C4-2B (cell line): ENCODE results near the gene SOCS6.

Experiments
- H3K27ac ChIP-seq: fragments of 450-650 bp; 2 replicates; pipeline ENCODE4 v1.5.1; 2017
- ZFX ChIP-seq: fragments of 450-650 bp; IDR thresholded peaks from 2 replicates; pipeline ENCODE4 v1.6.1; 2017
- TF ChIP-seq, protein P1 (sequence below): fragments of 450-650 bp; conservative IDR thresholded peaks from 2 replicates; pipeline ENCODE4 v1.5.1; 2017; ENCODE audit warnings: mild to moderate bottlenecking

The SOCS6 gene

DNA sequence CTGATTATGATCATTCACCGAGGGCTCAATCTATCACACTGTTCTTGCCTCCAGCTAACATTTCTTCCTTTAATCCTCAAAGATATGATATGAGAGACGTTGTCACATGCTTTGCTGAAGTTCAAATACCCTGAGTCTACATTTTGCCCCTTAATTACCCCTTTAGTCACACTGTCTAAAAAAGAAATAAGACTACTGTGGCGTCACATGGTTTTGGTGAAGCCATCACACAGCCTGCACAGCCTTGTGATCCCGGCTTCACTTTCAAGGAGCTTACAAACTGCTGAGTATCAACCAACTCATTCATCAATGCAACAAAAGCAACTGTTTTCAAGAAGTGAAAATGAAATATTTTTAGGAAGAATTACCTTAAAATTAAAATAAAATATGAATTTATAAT, 31.9 kb upstream of the SOCS6 start:
- H3K27ac ChIP-seq = no peak overlapping the region
- TF ChIP-seq ZFX = no peak
- TF ChIP-seq, protein P1, sequence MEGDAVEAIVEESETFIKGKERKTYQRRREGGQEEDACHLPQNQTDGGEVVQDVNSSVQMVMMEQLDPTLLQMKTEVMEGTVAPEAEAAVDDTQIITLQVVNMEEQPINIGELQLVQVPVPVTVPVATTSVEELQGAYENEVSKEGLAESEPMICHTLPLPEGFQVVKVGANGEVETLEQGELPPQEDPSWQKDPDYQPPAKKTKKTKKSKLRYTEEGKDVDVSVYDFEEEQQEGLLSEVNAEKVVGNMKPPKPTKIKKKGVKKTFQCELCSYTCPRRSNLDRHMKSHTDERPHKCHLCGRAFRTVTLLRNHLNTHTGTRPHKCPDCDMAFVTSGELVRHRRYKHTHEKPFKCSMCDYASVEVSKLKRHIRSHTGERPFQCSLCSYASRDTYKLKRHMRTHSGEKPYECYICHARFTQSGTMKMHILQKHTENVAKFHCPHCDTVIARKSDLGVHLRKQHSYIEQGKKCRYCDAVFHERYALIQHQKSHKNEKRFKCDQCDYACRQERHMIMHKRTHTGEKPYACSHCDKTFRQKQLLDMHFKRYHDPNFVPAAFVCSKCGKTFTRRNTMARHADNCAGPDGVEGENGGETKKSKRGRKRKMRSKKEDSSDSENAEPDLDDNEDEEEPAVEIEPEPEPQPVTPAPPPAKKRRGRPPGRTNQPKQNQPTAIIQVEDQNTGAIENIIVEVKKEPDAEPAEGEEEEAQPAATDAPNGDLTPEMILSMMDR = no peak

DNA sequence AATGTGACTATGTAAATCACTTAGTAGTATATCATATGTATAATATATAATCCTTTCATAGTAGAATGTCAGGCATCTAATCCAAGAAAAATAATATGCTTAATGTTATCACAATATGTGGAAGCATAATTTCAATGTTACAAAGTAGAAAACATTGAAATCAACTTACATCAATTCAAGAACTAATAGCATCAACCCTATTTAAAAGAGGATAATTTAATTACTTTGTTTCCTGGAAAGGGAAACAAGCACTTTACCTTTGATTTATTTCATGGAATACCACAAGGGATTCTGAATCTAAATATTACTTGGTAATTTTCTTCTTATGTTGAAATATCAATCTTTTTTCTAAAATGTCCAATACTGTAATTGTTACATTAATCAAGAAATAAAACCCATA, 30.6 kb upstream of the SOCS6 start:
- no peak overlapping the region for H3K27ac ChIP-seq
- TF ChIP-seq, protein P1 = no peak
- TF ChIP-seq ZFX = no peak

DNA sequence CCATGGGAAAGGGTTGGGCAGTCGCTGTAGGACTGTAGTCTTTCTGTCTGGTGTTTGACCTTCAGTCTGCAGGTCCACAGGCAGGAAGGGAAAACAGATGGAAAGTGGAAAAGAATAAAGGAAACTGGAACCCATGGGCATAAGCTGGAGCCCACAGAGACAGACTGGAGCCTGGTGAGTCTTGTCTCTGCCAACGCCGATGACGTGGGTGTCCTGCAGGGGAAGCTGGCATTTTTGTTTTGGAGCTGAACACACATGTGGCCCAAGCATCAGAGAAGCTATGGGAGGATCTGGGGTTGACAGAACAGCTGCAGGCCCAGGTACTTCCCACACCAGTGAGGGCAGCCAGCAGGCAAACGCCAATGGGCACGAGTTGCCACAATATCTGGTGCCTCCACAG, 28.2 kb upstream of the SOCS6 start:
- TF ChIP-seq, protein P1 = no peak
- TF ChIP-seq ZFX = no peak
- H3K27ac ChIP-seq = no peak overlapping the region

DNA sequence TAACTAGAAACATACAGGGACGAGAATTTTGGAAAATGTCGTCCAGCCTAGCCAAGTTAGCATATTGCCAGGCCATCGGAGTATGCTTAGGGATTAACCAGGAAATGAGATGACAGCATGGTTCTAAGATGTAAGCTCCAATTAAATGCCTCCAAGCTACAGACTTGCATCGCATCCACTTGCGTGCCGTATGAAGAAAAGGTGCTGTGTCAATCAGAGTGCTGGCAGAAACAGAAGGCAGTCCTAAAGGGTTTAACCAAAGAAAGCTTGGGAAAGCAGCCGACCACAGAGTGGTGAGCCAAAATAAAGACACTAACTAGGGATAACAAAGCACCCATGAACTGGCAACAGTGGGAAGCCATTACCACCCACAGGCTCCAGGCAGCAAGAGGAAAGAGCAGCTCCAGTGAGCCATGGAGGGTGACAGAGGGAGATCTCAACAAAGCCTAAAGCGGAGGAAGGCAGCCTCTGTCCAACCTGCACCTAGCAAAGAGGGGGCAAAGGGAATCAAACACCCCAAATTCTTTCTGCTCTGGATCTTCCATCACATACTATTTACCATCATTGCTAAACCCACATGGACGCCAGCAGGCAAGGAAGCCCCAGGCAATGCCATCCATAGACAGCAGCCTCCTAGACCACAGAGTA, 27.6 kb upstream of the SOCS6 start:
- TF ChIP-seq ZFX = no peak
- TF ChIP-seq, protein P1 = no peak
- no peak overlapping the region for H3K27ac ChIP-seq

DNA sequence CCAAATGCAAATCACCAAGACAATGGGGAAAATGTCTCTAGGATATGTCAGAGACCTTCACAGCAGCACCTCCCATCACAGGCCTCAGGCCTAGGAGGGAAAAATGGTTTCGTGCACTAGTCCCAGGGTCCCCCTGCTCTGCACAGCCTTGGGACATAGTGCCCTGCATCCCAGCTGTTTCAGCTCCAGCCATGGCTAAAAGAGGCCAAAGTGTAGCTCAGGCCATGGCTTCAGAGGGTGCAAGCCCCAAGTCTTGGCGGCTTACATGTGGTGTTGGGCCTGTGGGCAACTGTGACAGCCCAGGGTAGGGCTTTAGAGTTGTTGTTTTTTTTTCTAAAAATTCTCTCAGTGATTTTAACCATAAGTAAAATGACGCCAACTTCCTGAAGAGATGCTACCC, 25.5 kb upstream of the SOCS6 start:
- TF ChIP-seq, protein P1 = no peak
- no peak for TF ChIP-seq ZFX
- H3K27ac ChIP-seq = no peak overlapping the region

DNA sequence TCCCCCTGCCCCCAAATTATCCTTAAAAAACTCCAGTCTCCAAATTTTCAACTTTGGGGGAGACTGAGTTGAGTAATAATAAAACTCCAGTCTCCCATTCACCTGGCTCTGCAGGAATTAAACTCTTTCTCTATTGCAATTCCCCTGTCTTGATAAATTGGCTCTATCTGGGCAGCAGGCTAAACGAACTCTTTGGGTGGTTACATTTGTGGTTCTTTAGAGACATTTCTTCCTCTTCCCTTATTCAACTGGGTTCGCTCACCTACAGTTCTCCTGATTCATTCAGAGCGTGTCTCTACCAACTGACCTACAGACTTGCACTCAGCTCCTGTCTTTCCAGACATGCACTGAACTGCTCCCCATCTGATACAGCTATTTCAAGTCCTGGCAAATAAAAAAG, 17.1 kb upstream of the SOCS6 start:
- TF ChIP-seq ZFX = no peak
- TF ChIP-seq, protein P1 = no peak
- H3K27ac ChIP-seq = no peak overlapping the region

DNA sequence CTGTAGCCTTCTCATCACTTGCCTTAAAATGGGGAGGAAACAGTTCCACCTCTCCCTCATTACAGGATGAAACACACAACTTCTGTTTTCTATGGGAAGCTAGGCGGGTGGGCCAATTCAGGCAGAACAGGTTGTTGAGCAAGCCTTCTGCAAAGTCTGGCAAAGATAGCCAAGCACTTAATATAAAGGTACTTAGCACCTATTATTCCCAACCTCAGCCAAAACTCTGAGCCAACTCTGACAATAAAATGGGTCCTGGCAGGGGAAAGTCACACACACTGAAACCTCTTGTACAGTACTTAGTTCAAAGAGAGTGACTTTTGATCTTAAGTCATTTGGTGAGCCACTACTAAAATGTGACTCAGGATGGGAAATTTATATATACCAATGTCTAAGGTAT, 15.8 kb upstream of the SOCS6 start:
- TF ChIP-seq, protein P1 = no peak
- TF ChIP-seq ZFX = no peak

More for the DNA sequence above, 15.8 kb upstream of the SOCS6 start:
- no peak overlapping the region for H3K27ac ChIP-seq
